ENCODE data around the gene FOXK2.

Gene FOXK2

GRCh38 chr17:82648165-82648668 lies 128.7 kb downstream of the FOXK2 start, which contains the start of gene WDR45B:
TSS of gene WDR45B (minus strand) at chr17:82648444. CDS start at chr17:82648340, 104 bp downstream.
- peak; percentile 76 to 97 for DNase-seq

- peak in 1 of 2 experiments; percentile 63 for DNase-seq
Observed at GRCh38 chr17:82648742-82649331, 129.3 kb downstream of the FOXK2 start.

GRCh38 chr17:82649501-82650261 lies 130.1 kb downstream of the FOXK2 start:
- no peak for DNase-seq

- DNase-seq: no peak
Observed at GRCh38 chr17:82650723-82651122, 131.2 kb downstream of the FOXK2 start.

GRCh38 chr17:82653651-82654528 lies 134.4 kb downstream of the FOXK2 start:
- no peak for DNase-seq

Measured in NCI-H446 (cell line).